Esophagus muscularis mucosa (tissue), 4 donors: ENCODE results near the gene CDH8.

ENCODE experiments used
- EP300 ChIP-seq: sonication (generic); formaldehyde crosslinking; IDR thresholded peaks from one replicate; pipeline ENCODE4 v1.6.1; 2017; ENCODE audit warnings: antibody characterized with exemption
- POLR2A ChIP-seq: fragments of 450-650 bp; IDR thresholded peaks from one replicate; pipeline ENCODE4 v1.6.1; 2017; ENCODE audit warnings: antibody characterized with exemption, moderate library complexity, mild to moderate bottlenecking, low read depth
- POLR2AphosphoS5 ChIP-seq, 2 donors: sonication (generic); formaldehyde crosslinking; IDR thresholded peaks; one replicate each; pipeline ENCODE4 v1.6.1; 2017; ENCODE audit warnings: antibody characterized with exemption in 2 of 2
- TF ChIP-seq, protein P1 (sequence below), 3 experiments: fragments of 200-600 bp in 2 of 3; fragments of 450-650 bp in 1 of 3; sonication (generic) in 2 of 3; IDR thresholded peaks; one replicate each; pipeline ENCODE4 v1.5.1; 2017 to 2019; ENCODE audit warnings: antibody characterized with exemption in 3 of 3, mild to moderate bottlenecking in 2 of 3, moderate library complexity in 1 of 3

DNA sequence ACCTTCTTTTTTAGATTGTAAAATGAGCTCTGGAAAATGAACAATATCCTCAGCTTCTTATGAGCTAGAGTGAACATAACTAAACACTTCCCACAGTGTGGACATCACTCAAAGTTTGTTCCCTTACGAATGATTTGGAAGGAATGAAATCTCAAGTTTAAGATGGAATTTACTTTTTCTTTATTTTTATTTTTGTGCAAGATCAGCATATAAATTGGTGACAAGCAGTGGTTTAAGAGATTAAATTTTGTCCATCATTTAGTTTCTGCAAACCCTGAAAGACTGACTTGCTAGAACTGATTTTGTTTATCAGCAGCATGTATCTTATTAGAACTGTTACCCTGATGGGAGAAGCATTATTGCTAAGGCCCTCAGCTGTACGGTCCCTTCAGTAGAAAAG, 420.1 kb downstream of the CDH8 start:
- TF ChIP-seq EP300, result no peak
- TF ChIP-seq, protein P1, sequence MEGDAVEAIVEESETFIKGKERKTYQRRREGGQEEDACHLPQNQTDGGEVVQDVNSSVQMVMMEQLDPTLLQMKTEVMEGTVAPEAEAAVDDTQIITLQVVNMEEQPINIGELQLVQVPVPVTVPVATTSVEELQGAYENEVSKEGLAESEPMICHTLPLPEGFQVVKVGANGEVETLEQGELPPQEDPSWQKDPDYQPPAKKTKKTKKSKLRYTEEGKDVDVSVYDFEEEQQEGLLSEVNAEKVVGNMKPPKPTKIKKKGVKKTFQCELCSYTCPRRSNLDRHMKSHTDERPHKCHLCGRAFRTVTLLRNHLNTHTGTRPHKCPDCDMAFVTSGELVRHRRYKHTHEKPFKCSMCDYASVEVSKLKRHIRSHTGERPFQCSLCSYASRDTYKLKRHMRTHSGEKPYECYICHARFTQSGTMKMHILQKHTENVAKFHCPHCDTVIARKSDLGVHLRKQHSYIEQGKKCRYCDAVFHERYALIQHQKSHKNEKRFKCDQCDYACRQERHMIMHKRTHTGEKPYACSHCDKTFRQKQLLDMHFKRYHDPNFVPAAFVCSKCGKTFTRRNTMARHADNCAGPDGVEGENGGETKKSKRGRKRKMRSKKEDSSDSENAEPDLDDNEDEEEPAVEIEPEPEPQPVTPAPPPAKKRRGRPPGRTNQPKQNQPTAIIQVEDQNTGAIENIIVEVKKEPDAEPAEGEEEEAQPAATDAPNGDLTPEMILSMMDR (IDR thresholded peaks at IDR 0.05), result no peak
- TF ChIP-seq POLR2A, result no peak
- TF ChIP-seq POLR2AphosphoS5 (IDR thresholded peaks at IDR 0.05), result no peak
